Measurements from ENCODE around the gene MDM4. TPM values are rescaled to one million over a fixed set of nuclear protein-coding genes. Genes with fewer than 3 reads are reported as not detected.

MDM4 gene
- polyA plus RNA-seq, 2 of the 4 experiments (the other 2 are of a cell fraction) = 4.6 to 48.9 TPM

DNA sequence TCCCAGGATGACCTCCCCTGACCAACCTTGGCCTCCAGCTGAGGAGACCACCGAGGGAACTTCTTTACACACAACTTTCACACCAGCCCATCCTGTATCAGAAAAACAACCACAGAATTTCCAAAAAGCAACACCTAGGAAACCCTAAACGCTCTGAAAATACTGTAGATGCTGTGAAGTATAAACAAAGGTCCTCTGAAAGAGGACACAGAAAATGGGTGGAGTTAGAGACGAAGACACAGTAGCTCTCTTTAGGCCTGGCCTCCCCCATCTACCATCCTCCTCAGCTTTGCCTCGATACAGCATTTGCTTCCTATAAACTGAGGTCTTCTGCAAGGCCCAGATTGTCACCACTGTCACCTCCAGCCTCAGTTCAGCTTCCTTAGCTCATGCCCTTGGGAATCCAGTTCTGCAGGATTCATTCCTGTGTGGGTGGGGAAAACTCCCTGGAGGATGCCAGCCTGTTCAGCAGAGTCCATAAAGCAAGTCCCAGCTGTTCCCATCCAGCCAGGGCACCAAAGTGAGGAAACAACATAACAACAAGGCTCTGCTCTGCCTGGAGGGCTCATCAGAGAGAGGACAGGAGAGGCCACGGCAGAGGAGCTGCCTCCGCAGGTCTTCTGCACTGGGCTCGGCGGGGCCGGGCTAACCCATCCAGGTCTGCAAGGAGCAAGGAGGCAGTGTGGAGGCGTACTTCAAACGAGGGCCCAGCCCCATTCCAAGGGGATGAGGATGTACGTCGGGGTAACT lies 36.6 kb upstream of the MDM4 start:
- TF ChIP-seq CHD4 (IDR thresholded peaks at IDR 0.05; ENCODE audit: borderline replicate concordance) = no peak
- no peak for TF ChIP-seq NFE2L2 (conservative IDR thresholded peaks at IDR 0.05; ENCODE audit: low read length)
- H3K4me1 ChIP-seq = peaks cover 20% of the 10 kb centered on the region
- WGBS (ENCODE audit: missing lambda C conversion rate) = 87% methylated on average over 13 of the region's 13 CpGs
- H3K27ac ChIP-seq = no peak overlapping the region
- FAIRE-seq (no peak), ATAC-seq (no peak), DNase-seq (ENCODE audit: low read depth in 1 of 2, low spot score in 1 of 2) (no peak)
- H3K4me2 ChIP-seq = no peak overlapping the region
- H3K4me3 ChIP-seq = no peak overlapping the region
- POLR2A ChIA-PET = no interaction called here
- no peaks in the 10 kb centered on the region for H3K9me3 ChIP-seq
- CTCF ChIA-PET = interaction anchor here (0.8 to 5.9 kb wide), 11 partner anchors 14 to 328 kb away, joined by 3 to 43 read pairs (median 8); partner anchors contain the start of gene PIK3C2B

DNA sequence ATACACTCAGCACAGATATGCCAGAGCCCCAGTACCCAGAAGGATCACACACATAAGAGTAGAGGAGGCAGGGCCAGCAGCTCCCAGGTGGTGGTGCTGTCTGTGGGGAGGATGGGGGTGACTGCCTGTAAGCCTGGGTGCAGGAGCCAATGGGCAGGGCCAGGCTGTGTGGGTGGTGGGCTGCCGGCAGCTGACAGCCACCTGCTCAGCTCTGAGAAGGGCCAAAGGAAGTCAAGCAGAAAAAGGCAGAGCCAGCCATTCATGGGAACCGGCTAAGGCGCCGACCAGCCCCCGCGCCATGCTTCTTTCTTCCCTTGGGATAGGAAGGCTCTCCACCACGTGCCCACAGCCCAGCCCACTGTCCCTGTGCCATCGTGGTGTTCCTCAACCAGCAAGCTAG lies 35.7 kb upstream of the MDM4 start:
- H3K9me3 ChIP-seq = no peaks in the 10 kb centered on the region
- ATAC-seq (no peak), DNase-seq (ENCODE audit: low read depth in 1 of 2, low spot score in 1 of 2) (no peak), FAIRE-seq (no peak)
- H3K27ac ChIP-seq = no peak overlapping the region
- H3K4me3 ChIP-seq = no peak overlapping the region
- ChIA-PET CTCF (interaction anchor here (1.0 to 5.9 kb wide), 6 partner anchors 13 to 327 kb away, joined by 3 to 43 read pairs (median 14); partner anchors contain the start of gene PIK3C2B), POLR2A (no interaction called here)
- TF ChIP-seq RFX5 (IDR thresholded peaks at IDR 0.05) (no peak), EP300 (IDR thresholded peaks at IDR 0.05) (no peak), HMGXB4 (CRISPR knock-in tag; IDR thresholded peaks at IDR 0.05; ENCODE audit: borderline replicate concordance) (no peak), CHD4 (IDR thresholded peaks at IDR 0.05; ENCODE audit: borderline replicate concordance) (no peak), ESRRA (IDR thresholded peaks at IDR 0.05; ENCODE audit: borderline replicate concordance, low read length) (no peak), BHLHE40 (IDR thresholded peaks at IDR 0.05; ENCODE audit: low read depth, low read length) (no peak), MAFK (IDR thresholded peaks at IDR 0.05; ENCODE audit: partially characterized antibody) (no peak), SREBF2 (IDR thresholded peaks at IDR 0.05) (no peak), FOSB (CRISPR knock-in tag; IDR thresholded peaks at IDR 0.05) (no peak)
- TF ChIP-seq, protein P1, sequence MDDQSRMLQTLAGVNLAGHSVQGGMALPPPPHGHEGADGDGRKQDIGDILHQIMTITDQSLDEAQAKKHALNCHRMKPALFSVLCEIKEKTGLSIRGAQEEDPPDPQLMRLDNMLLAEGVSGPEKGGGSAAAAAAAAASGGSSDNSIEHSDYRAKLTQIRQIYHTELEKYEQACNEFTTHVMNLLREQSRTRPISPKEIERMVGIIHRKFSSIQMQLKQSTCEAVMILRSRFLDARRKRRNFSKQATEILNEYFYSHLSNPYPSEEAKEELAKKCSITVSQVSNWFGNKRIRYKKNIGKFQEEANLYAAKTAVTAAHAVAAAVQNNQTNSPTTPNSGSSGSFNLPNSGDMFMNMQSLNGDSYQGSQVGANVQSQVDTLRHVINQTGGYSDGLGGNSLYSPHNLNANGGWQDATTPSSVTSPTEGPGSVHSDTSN (IDR thresholded peaks at IDR 0.05) = no peak
- peaks cover 27% of the 10 kb centered on the region for H3K4me1 ChIP-seq
- no peak overlapping the region for H3K4me2 ChIP-seq
- 91% methylated on average over 8 of the region's 8 CpGs for WGBS (ENCODE audit: missing lambda C conversion rate)

GRCh38 chr1:204483791-204484190 lies 32.4 kb upstream of the MDM4 start:
- ChIA-PET CTCF (interaction anchor here (1.3 to 2.5 kb wide), 2 partner anchors 10 to 52 kb away, joined by 5 to 9 read pairs; no protein-coding TSS in a partner anchor), POLR2A (interaction anchor here (0.6 kb wide), 1 partner anchor 1557 kb away, joined by 5 read pairs; the partner anchor contains the start of gene KLHL12)
- peak in 1 of 2 experiments; percentile 27; a peak in 2 of 6 replicates for ATAC-seq
- FAIRE-seq = no peak
- no peak for DNase-seq (ENCODE audit: low read depth in 1 of 2, low spot score in 1 of 2)
- 62% methylated on average over 7 of the region's 7 CpGs for WGBS (ENCODE audit: missing lambda C conversion rate)
- peaks cover 25% of the 10 kb centered on the region for H3K4me1 ChIP-seq
- H3K9me3 ChIP-seq = no peaks in the 10 kb centered on the region
- no peak overlapping the region for H3K4me3 ChIP-seq
- peak overlapping the region; percentile 32; the same call in 2 of the 3 replicates for H3K4me2 ChIP-seq
- H3K27ac ChIP-seq = 0 out of 6 replicates have a peak overlapping the region, but pooled peaks of 1 of the 2 experiments have one; percentile 27
- no peak for TF ChIP-seq HOXB5 (CRISPR knock-in tag; IDR thresholded peaks at IDR 0.05)
- no peak for TF ChIP-seq CBX8 (IDR thresholded peaks at IDR 0.05)
- no peak for TF ChIP-seq TP53 (CRISPR knock-in tag; IDR thresholded peaks at IDR 0.05)
- TF ChIP-seq CEBPB (IDR thresholded peaks at IDR 0.05) = no peak
- no peak for TF ChIP-seq CHD2 (IDR thresholded peaks at IDR 0.05; ENCODE audit: low read length, partially characterized antibody)
- TF ChIP-seq, protein P2, sequence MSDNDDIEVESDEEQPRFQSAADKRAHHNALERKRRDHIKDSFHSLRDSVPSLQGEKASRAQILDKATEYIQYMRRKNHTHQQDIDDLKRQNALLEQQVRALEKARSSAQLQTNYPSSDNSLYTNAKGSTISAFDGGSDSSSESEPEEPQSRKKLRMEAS (IDR thresholded peaks at IDR 0.05) = no peak
- no peak for TF ChIP-seq EHF (CRISPR knock-in tag; IDR thresholded peaks at IDR 0.05)
- TF ChIP-seq E2F6 (IDR thresholded peaks at IDR 0.05; ENCODE audit: borderline replicate concordance, low read depth) = no peak
- no peak for TF ChIP-seq KDM1A (IDR thresholded peaks at IDR 0.05; ENCODE audit: low read depth)
- no peak for TF ChIP-seq RARB (CRISPR knock-in tag; IDR thresholded peaks at IDR 0.05)
- no peak for TF ChIP-seq ELK1 (IDR thresholded peaks at IDR 0.05; ENCODE audit: low read depth, low read length)
- TF ChIP-seq, protein P3, sequence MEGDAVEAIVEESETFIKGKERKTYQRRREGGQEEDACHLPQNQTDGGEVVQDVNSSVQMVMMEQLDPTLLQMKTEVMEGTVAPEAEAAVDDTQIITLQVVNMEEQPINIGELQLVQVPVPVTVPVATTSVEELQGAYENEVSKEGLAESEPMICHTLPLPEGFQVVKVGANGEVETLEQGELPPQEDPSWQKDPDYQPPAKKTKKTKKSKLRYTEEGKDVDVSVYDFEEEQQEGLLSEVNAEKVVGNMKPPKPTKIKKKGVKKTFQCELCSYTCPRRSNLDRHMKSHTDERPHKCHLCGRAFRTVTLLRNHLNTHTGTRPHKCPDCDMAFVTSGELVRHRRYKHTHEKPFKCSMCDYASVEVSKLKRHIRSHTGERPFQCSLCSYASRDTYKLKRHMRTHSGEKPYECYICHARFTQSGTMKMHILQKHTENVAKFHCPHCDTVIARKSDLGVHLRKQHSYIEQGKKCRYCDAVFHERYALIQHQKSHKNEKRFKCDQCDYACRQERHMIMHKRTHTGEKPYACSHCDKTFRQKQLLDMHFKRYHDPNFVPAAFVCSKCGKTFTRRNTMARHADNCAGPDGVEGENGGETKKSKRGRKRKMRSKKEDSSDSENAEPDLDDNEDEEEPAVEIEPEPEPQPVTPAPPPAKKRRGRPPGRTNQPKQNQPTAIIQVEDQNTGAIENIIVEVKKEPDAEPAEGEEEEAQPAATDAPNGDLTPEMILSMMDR (IDR thresholded peaks at IDR 0.05) = no peak
- TF ChIP-seq PHF8 (IDR thresholded peaks at IDR 0.05; ENCODE audit: borderline replicate concordance, low read depth) = no peak
- no peak for TF ChIP-seq NFE2L2 (conservative IDR thresholded peaks at IDR 0.05; ENCODE audit: low read length)
- no peak for TF ChIP-seq FOSL2 (IDR thresholded peaks at IDR 0.05)
- no peak for TF ChIP-seq FOSL2 (CRISPR knock-in tag; IDR thresholded peaks at IDR 0.05)
- TF ChIP-seq ZSCAN20 (CRISPR knock-in tag; IDR thresholded peaks at IDR 0.05) = no peak
- no peak for TF ChIP-seq GATA3 (IDR thresholded peaks at IDR 0.05; ENCODE audit: borderline replicate concordance)

Measured in A549 (cell line).